WTC11 (cell line): Measurements from ENCODE around the gene TTYH1. TPM values are rescaled to one million over a fixed set of nuclear protein-coding genes. Genes with fewer than 3 reads are reported as not detected.

Experiments
- ATF1 ChIP-seq: sonication (generic); formaldehyde crosslinking; IDR thresholded peaks from 2 replicates; pipeline ENCODE4 v1.8.1; 2023; ENCODE audit warnings: mild to moderate bottlenecking, moderate library complexity, missing genetic modification reagents
- ATF3 ChIP-seq: sonication (generic); formaldehyde crosslinking; conservative IDR thresholded peaks from 2 replicates; pipeline ENCODE4 v1.8.1; 2022; ENCODE audit warnings: mild to moderate bottlenecking, missing genetic modification reagents
- CREM ChIP-seq: sonication (generic); formaldehyde crosslinking; IDR thresholded peaks from 2 replicates; pipeline ENCODE4 v1.8.1; 2022; ENCODE audit warnings: mild to moderate bottlenecking, missing genetic modification reagents, moderate library complexity
- ERG ChIP-seq: fragments of 250-450 bp; sonication (Bioruptor Pico); IDR thresholded peaks from 2 replicates; pipeline ENCODE4 v1.8.0; 2021; ENCODE audit warnings: mild to moderate bottlenecking
- ESRRA ChIP-seq: sonication (generic); formaldehyde crosslinking; IDR thresholded peaks from 2 replicates; pipeline ENCODE4 v1.8.1; 2022; ENCODE audit warnings: mild to moderate bottlenecking, missing genetic modification reagents, borderline replicate concordance
- FOXP1 ChIP-seq: sonication (generic); formaldehyde crosslinking; IDR thresholded peaks from 2 replicates; pipeline ENCODE4 v1.8.0; 2022; ENCODE audit warnings: missing genetic modification reagents, mild to moderate bottlenecking, moderate library complexity, borderline replicate concordance
- FOXP4 ChIP-seq: sonication (generic); formaldehyde crosslinking; IDR thresholded peaks from 2 replicates; pipeline ENCODE4 v1.8.0; 2022; ENCODE audit warnings: mild to moderate bottlenecking, missing genetic modification reagents
- HMGA2 ChIP-seq: fragments of 250-450 bp; sonication (Bioruptor Pico); IDR thresholded peaks from 2 replicates; pipeline ENCODE4 v1.4.0; 2021; ENCODE audit warnings: mild to moderate bottlenecking, moderate library complexity
- KAT7 ChIP-seq: sonication (generic); formaldehyde crosslinking; IDR thresholded peaks from 2 replicates; pipeline ENCODE4 v1.8.1; 2023; ENCODE audit warnings: missing genetic modification reagents, mild to moderate bottlenecking, borderline replicate concordance
- MXD4 ChIP-seq: fragments of 250-450 bp; sonication (Bioruptor Pico); IDR thresholded peaks from 2 replicates; pipeline ENCODE4 v1.8.0; 2021; ENCODE audit warnings: mild to moderate bottlenecking, moderate library complexity, borderline replicate concordance
- NFE2L1 ChIP-seq: sonication (generic); formaldehyde crosslinking; IDR thresholded peaks from 2 replicates; pipeline ENCODE4 v1.8.1; 2023; ENCODE audit warnings: missing genetic modification reagents
- NFYB ChIP-seq: sonication (generic); formaldehyde crosslinking; conservative IDR thresholded peaks from 2 replicates; pipeline ENCODE4 v1.8.0; 2022; ENCODE audit warnings: low read depth, missing genetic modification reagents
- NR1H2 ChIP-seq: sonication (generic); formaldehyde crosslinking; IDR thresholded peaks from 2 replicates; pipeline ENCODE4 v1.9.0; 2021; ENCODE audit warnings: mild to moderate bottlenecking, moderate library complexity, missing genetic modification reagents
- NR2C2 ChIP-seq: sonication (generic); formaldehyde crosslinking; IDR thresholded peaks from 2 replicates; pipeline ENCODE4 v1.8.0; 2022; ENCODE audit warnings: mild to moderate bottlenecking, missing genetic modification reagents
- PRDM15 ChIP-seq: sonication (generic); formaldehyde crosslinking; IDR thresholded peaks from 2 replicates; pipeline ENCODE4 v1.8.0; 2022; ENCODE audit warnings: missing genetic modification reagents
- PREB ChIP-seq: sonication (generic); formaldehyde crosslinking; IDR thresholded peaks from 2 replicates; pipeline ENCODE4 v1.8.1; 2022; ENCODE audit warnings: mild to moderate bottlenecking, missing genetic modification reagents, moderate library complexity, borderline replicate concordance
- PRRX2 ChIP-seq: fragments of 250-450 bp; sonication (Bioruptor Pico); IDR thresholded peaks from 2 replicates; pipeline ENCODE4 v1.8.0; 2021; ENCODE audit warnings: mild to moderate bottlenecking
- TCF7 ChIP-seq: sonication (generic); formaldehyde crosslinking; IDR thresholded peaks from 2 replicates; pipeline ENCODE4 v1.8.0; 2022; ENCODE audit warnings: mild to moderate bottlenecking, low read depth, missing genetic modification reagents, moderate library complexity
- USF2 ChIP-seq: sonication (generic); formaldehyde crosslinking; IDR thresholded peaks from 2 replicates; pipeline ENCODE4 v1.8.1; 2023; ENCODE audit warnings: mild to moderate bottlenecking, missing genetic modification reagents, moderate library complexity
- ZNF219 ChIP-seq: sonication (generic); formaldehyde crosslinking; IDR thresholded peaks from 2 replicates; pipeline ENCODE4 v1.8.0; 2023; ENCODE audit warnings: missing genetic modification reagents, mild to moderate bottlenecking, borderline replicate concordance
- ZNF263 ChIP-seq: sonication (generic); formaldehyde crosslinking; IDR thresholded peaks from 2 replicates; pipeline ENCODE4 v1.8.1; 2022; ENCODE audit warnings: low read depth, mild to moderate bottlenecking, moderate library complexity, missing genetic modification reagents
- ZNF423 ChIP-seq: fragments of 250-450 bp; sonication (Bioruptor Pico); IDR thresholded peaks from 2 replicates; pipeline ENCODE4 v2.1.2; 2022; ENCODE audit warnings: mild to moderate bottlenecking, moderate library complexity
- ZNF425 ChIP-seq: fragments of 250-450 bp; sonication (Bioruptor Pico); conservative IDR thresholded peaks from 2 replicates; pipeline ENCODE4 v1.9.0; 2021; ENCODE audit warnings: mild to moderate bottlenecking
- total RNA-seq: library from RNA; stranded (reverse); gene quantifications from 3 replicates; pipeline ENCODE4 v1.2.3, GENCODE V29; 2021

The TTYH1 gene
- total RNA-seq, 1 experiment from 2014 or later = 37.1 TPM

- TF ChIP-seq ZNF425 (CRISPR knock-in tag) (peak; percentile 66; the same call in 1 of the 2 replicates), ATF1 (peak; percentile 46; the same call in 1 of the 2 replicates), FOXP4 (CRISPR knock-in tag) (peak; percentile 86), FOXP1 (CRISPR knock-in tag) (peak; percentile 85; the same call in 1 of the 2 replicates), ESRRA (CRISPR knock-in tag) (no peak), PRDM15 (CRISPR knock-in tag) (peak; percentile 37; the same call in 1 of the 2 replicates), NR2C2 (CRISPR knock-in tag) (no peak; the same call in 1 of the 2 replicates), MXD4 (CRISPR knock-in tag) (no peak), USF2 (CRISPR knock-in tag) (peak; percentile 54), NR1H2 (CRISPR knock-in tag) (no peak), ATF3 (CRISPR knock-in tag) (no peak), PRRX2 (CRISPR knock-in tag) (peak; percentile 88; the same call in 1 of the 2 replicates), ERG (no peak; the same call in 1 of the 2 replicates), ZNF263 (CRISPR knock-in tag) (peak; percentile 66; the same call in 1 of the 2 replicates), NFE2L1 (CRISPR knock-in tag) (no peak; the same call in none of the 2 replicates), HMGA2 (CRISPR knock-in tag) (no peak), PREB (CRISPR knock-in tag) (peak; percentile 74; the same call in 1 of the 2 replicates), CREM (CRISPR knock-in tag) (0 out of 2 replicates have a peak, but pooled peaks have one; percentile 74), ZNF423 (peak; percentile 84), NFYB (CRISPR knock-in tag) (peak; percentile 35; the same call in 1 of the 2 replicates), ZNF219 (CRISPR knock-in tag) (peak; percentile 86; the same call in 1 of the 2 replicates), TCF7 (CRISPR knock-in tag) (no peak), KAT7 (CRISPR knock-in tag) (peak; percentile 93)
These were observed 47.6 kb downstream of the TTYH1 start (continued) for GRCh38 chr19:54462655-54463530.
